ENCODE data around the gene FYB2.

Gene FYB2

GRCh38 chr1:56834137-56834900 lies 15.1 kb upstream of the FYB2 start:
- DNase-seq = no peak

GRCh38 chr1:56833088-56833487 lies 13.9 kb upstream of the FYB2 start:
- DNase-seq = no peak

GRCh38 chr1:56831871-56832693 lies 12.9 kb upstream of the FYB2 start:
- peak; percentile 50 for DNase-seq

GRCh38 chr1:56830052-56830451 lies 10.8 kb upstream of the FYB2 start:
- DNase-seq = no peak

GRCh38 chr1:56827711-56828110 lies 8.5 kb upstream of the FYB2 start:
- no peak for DNase-seq

GRCh38 chr1:56825436-56825835 lies 6.2 kb upstream of the FYB2 start:
- no peak for DNase-seq

- DNase-seq = peak; percentile 13
These were observed 5.7 kb upstream of the FYB2 start for GRCh38 chr1:56824938-56825337.

GRCh38 chr1:56824271-56824670 lies 5.1 kb upstream of the FYB2 start:
- no peak for DNase-seq

GRCh38 chr1:56821462-56821797 lies 2.2 kb upstream of the FYB2 start:
- no peak for DNase-seq

GRCh38 chr1:56820755-56821461 lies 1.7 kb upstream of the FYB2 start:
- peak; percentile 74 for DNase-seq

GRCh38 chr1:56817716-56818463 lies 1.3 kb downstream of the FYB2 start:
- no peak for DNase-seq

- DNase-seq = no peak
These were observed 2.3 kb downstream of the FYB2 start for GRCh38 chr1:56816909-56817308.

GRCh38 chr1:56816264-56816663 lies 2.9 kb downstream of the FYB2 start:
- no peak for DNase-seq

GRCh38 chr1:56814205-56814604 lies 5.0 kb downstream of the FYB2 start:
- no peak for DNase-seq

GRCh38 chr1:56811331-56811730 lies 7.9 kb downstream of the FYB2 start:
- DNase-seq = no peak

GRCh38 chr1:56808410-56808809 lies 10.8 kb downstream of the FYB2 start:
- DNase-seq = peak; percentile 8

GRCh38 chr1:56806804-56807203 lies 12.4 kb downstream of the FYB2 start:
- no peak for DNase-seq

GRCh38 chr1:56803561-56804156 lies 15.5 kb downstream of the FYB2 start:
- peak; percentile 22 for DNase-seq

GRCh38 chr1:56799605-56800400 lies 19.4 kb downstream of the FYB2 start:
- DNase-seq = no peak

GRCh38 chr1:56798053-56798471 lies 21.1 kb downstream of the FYB2 start:
- no peak for DNase-seq

- DNase-seq = peak; percentile 96
These were observed 22.0 kb downstream of the FYB2 start for GRCh38 chr1:56797065-56797685.
